Measurements from ENCODE around the gene NEK1. TPM values are rescaled to one million over a fixed set of nuclear protein-coding genes. Genes with fewer than 3 reads are reported as not detected.

The NEK1 gene
- polyA plus RNA-seq, 1 donor from 2014 or later: 8.2 TPM

Other genes with a start within 250 kb of the NEK1 start
- gene CLCN3, start 8.0 kb upstream of the NEK1 start, polyA plus RNA-seq: 8.1 TPM
- gene HPF1, start 145.4 kb upstream of the NEK1 start, polyA plus RNA-seq: 28.3 TPM